CD4-positive, alpha-beta T cell treated with Interleukin-4 for 1 hour (primary cell): Measurements from ENCODE around the gene KY.
"Not testable (repeated sequence)": the region's sequence is repeated elsewhere in the genome, so short reads cannot be mapped to it uniquely, and the experiment has no call there.

ENCODE experiments used
- DNase-seq, 2 donors: peaks; one replicate each; pipeline ENCODE4 v3.0.0-alpha.2; 2020 to 2022

The KY gene

DNA sequence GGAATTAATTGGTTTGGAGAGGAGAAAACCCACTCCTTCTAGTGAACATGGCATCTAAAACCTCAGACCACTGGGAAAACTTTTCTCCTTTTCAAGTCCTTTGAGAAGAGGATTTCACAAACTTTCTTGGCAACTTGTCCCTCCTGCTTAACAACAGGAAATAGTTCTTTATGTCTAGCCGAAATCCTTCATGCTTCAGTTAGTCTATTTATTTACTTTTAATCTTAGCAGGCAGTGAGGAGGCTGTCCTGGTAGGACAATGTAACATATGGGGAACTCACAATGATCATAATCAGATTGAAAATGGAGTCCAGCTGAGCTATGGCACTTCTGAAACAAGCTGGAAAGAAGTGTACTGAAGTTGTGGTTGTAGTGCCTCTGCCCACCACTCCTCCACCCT, 50.6 kb downstream of the KY start:
- no peak for DNase-seq

DNA sequence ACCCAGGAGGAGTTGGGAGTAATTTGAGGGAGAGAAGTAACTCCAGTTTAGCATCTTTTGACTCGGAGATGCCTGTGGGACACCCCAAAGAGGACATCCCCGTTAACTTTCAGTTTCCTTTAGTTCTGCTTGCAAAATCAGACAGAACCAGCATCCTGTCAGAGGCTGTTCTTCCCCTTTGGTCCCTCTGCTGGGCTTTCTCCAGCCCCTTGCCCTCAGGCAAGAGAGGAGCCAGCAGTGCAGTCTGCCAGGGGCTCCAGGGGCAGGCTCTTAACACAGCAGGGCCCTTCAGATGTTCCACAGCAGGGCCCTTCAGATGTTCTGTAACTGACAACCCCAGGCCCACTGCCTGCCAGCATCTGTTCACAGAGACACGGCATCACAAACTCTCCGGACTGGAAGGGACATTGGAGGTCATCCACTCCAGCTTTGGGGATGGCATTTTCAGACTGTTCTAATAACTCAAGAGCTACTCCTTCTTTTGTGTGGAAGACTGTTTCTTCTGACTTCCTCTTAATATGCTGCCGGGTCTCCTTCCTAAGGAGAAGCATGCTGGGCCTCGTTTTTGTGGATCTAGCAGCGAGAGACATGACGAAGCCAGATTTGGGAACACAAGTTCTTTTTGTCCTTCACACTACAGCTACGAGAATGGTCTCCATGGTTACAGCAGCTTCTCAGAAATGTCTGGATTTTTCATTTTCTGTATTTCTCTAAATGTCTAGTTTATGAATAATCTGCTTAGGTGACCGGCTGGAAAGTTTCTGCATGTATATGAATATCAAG, 51.9 kb downstream of the KY start:
- DNase-seq = no peak

DNA sequence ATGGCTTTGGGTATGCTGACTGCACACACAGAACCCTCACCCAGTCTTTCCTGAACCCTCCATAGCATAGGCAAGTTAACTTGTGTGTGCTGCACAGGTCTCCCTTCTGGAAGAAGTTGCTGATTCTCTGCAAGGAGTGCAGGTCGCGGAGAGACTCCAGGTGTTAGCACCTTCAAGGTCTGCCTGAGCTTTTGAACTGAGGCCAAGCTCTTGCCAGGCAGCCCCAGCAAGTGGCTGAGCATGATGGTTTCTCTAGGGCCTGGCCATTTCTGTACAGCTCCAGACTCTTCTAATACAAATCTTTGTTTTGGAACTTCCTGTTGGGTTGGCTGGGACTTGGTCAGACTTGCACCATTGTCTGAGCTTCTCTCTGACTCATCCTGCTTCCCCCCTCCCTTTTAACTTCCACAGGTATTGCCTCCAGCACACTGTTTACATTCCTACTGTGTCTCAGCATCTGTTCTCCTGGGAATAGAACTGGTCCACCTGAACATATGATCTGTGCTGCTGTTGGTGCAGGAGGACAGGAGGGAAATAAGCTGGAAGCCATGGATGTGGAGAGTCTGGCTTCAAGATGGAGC, 53.3 kb downstream of the KY start:
- DNase-seq = no peak

DNA sequence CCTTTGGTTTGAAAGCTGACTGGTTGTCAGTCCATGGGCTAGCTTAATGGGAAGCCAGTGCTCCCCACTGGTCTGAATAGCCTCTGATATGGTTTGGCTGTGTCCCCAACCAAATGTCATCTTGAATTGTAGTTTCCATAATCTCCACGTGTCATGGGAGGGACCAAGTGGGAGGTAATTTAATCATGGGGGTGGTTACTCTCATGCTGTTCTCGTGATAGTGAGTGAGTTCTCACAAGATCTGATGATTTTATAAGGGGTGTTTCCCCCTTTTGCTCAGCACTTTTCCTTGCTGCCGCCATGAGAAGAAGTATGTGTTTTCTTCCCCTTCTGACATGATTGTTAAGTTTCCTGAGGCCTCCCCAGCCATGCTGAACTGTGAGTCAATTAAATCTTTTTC, 55.8 kb downstream of the KY start:
- not testable (repeated sequence) for DNase-seq

DNA sequence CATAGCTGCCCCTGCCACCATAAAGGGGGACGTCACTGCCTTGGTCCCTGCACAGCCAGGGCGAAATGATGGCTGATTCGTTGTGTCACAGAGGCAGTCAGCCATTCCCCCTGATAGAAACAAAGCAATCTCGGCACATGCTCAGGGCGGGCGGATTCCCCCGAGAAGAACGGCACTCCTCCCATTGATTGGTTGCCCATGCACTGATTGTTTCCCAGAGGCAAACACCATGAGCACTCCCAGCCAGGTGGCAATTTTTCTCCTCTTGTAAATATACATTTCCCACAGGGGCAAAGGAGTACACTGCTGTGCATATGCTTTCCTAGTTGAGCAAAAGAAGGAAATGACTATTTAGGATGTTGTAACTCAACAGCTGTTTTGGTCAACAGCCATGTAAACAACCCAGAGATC, 56.5 kb downstream of the KY start:
- DNase-seq = no peak

DNA sequence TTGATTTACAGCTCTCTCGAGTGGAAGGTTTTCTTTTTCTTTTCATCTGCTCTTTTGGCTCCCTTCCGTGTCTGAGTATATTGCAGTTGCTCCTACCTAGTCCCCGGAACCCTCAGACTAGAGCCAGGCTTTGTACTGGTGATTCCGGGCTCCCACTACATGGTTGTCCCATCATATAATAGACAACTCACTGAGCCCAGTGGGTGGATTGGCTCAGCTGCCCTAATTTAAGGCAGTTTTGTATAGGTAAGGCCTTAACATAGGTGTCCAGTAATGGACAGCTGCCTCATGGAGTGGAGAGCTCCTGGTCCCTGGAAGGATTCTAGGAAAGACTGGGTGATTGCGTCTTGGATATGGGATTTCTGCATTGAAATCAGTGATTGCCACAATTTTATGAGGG, 58.0 kb downstream of the KY start:
- no peak for DNase-seq

DNA sequence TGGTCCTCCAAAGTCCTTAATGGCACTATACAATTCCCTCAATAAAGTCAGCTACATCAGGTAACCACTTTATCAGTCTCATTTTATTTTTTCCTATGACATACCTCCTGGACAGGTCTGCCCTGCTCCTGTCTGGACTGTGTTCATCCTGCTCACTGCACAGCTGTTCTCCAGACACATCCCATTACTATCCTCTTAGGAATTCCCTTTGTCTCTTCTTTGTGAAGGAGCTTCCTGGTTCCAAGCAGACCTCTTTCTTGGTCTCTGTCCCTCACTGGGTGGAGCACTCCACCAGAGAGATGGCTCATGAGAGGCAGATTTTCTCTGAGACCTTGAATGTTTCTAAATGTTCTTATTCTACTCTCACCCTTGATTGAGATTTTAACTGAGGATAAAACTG, 60.1 kb downstream of the KY start:
- no peak for DNase-seq

DNA sequence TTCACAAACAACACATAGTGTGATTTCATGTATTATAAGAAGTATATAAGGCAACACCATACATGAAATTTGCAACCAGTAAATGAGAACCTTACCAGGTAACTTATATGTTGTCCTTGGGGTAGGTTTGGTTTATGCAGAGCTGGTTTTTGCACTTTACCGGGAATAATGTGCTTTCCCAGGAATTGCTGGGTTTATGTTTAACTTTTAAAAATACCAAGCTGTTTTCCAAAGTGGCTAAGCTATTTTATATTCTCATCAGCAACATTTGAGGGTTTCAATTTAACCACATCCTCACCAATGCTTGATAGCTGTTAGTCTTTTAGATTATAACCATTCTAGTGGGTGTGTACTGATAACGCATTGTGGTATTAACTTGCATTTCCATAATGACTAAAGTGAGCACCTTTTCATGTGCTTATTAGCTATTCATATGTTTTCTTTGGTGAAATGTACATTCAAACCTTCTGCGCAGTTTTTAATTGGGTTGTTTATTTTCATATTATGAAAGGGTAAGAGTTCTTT, 71.6 kb downstream of the KY start:
- DNase-seq = no peak

DNA sequence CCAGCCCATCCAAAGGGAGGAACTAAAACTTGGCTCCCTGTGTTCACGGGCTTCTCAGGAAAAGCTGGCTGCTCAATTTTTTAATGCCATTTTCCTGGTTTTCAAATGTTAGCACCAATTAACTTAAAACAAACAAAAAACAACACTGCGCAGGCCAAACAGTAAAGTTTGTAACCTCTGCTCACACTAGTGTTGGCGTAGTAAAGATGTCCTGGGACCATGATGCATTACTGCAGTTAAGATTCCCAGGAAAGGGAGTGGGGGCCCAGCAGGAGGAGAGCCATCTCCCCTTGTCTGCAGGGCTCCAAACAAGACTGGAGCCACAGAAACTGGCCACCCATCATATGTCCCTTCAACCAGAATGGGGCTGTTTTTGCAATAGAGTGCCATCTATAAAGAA, 74.0 kb downstream of the KY start:
- no peak for DNase-seq

DNA sequence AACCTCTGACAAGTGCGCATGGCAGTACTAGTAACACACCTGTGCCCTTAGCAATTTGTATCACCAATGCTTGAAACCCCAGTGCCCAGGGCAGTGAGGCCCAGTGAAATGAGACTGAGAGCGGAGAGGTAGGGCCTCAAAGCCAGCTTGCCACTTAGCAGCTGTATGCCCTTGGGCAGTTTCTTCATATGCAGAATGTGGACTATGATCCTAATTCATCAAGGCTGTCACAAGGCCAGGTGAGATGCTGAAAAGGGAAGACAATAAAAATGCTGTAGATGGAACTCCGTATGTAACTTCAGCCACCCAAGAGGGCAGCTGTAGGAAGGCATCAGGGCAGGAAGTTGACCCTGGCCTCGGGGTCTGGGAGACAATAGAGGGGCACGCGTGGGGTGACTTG, 74.4 kb downstream of the KY start:
- DNase-seq = no peak

DNA sequence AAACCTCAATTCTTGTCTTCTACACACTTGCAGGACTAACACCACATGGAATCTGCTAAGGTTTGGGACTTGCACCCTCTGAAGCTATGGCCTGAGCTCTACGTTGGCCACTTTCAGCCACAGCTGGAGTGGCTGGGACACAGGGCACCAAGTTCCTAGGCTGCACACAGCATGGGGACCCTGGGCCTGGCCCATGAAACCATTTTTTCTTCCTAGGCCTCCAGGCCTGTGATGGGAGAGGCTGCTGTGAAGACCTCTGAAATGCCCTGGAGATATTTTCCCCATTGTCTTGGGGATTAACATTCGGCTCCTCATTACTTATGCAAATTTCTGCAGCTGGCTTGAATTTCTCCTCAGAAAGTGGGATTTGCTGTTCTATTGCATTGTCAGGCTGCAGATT, 80.9 kb downstream of the KY start:
- DNase-seq = not testable (repeated sequence)

DNA sequence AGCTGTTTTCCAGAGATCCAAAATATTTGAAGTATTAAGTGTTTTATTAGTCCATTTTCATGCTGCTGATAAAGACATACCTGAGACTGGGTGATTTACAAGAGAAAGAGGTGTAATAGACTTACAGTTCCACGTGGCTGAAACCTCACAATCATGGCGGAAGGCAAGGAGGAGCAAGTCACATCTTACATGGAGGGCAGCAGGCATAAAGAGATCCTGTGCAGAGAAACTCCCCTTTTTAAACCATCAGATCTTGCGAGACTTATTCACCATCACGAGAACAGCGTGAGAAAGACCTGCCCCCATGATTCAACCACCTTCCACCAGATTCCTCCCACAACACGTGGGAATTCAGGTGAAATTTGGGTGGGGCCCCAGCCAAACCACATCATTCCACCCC, 82.0 kb downstream of the KY start:
- no peak for DNase-seq

DNA sequence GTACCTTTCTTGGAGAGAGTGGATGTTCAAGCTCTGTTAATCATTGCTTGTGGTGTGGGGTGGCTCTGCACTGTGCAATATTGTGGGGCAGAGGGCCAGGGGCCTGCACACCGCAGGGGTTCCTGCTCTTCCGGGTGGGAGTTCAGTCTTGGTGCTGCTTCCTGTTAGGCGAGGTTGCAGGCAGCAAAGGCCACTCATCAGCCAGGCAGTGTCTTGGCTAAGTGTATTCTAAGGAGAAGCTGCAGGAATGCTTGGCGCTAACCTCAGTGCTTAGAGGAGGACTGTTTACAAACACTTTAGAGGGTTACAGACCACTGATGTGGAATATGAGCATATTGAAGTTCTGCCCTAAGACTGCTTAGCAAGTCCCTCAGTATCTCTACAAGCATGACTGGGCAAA, 83.2 kb downstream of the KY start:
- no peak for DNase-seq

DNA sequence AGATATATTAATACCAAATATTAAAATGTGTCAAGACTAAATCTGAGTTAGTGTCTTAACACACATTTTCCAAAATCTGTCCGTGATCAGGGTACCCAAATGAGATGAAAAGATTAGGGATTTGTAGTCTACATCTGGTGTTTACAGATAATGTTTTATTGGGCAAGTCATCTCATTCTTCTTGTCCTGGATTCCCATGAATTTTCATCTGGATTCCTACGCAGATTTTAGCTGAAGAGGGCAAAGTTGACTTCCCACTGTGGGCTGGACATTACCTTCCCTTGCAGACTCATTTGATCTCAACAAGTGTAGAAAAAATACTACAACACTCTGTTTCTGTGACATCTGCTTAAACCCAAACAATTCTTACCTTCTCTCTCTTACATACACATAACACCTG, 85.8 kb downstream of the KY start:
- no peak for DNase-seq

DNA sequence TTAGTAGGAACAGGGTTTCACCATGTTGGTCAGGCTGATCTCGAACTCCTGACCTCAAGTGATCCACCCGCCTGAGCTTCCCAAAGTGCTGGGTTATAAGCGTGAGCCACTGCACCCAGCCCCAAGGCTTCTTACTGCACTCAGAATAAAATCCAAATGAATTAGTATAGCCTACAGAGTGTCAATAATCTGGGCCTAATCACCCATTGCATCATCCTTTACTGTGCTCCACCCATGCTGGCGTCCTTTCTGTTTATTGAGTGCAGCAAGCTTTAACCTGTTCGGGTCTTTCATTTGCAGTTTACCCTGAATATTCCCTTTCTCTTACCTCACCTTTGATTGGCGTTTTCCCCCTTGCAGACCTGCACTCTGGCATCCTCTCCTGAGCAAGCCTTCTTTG, 87.2 kb downstream of the KY start:
- no peak for DNase-seq

DNA sequence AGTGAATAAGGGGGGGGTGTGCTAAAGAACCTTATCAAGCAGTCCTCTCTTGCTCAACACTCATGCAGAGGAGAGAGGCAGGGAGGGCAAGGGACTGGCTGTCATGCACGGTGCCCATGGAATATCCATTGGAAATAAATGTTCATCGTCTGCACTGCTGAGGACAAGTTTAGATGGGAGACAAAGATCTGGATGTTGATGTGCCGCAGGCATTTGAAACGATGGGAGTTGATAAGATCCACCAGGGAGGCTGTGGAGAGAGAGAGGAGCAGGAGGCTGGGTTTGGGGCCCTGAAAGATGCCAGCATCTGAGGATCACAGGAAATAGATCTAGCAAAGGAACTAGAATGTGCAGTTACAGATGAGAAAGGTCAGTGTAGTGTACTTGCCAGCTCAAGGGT, 88.8 kb downstream of the KY start:
- no peak for DNase-seq

DNA sequence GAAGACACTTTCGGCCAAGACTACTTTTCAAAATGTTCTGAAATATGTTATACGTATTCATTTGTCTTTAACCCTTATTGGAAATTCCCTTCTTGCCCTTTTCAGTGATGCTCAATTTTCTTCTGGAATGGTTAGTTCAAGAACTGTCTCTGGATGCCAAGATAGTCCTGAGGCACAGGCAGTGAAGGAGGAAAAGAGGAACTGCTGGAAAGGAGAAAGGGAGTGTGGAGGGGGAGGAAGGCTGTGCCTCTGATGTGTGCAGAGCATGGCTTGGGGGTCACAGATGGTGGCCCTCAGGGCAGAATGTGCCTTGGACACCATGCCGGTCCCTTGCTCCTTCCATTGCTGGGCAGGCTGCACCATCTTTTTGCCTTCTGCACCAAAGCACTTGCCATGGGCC, 91.2 kb downstream of the KY start:
- no peak for DNase-seq
